Endothelial cell (in vitro differentiated cells): ENCODE measurements around the gene FRMD1. TPM values are rescaled to one million over a fixed set of nuclear protein-coding genes. Genes with fewer than 3 reads are reported as not detected.

Source experiments
- DNase-seq: peaks from one replicate; pipeline ENCODE4 v3.0.0; 2021; ENCODE audit warnings: low spot score
- H3K27ac Mint-ChIP-seq: one replicate; pipeline ENCODE4 v1.8.0; 2021; ENCODE audit warnings: mixed read lengths, inconsistent platforms; ENCODE audit not compliant: unreplicated experiment
- H3K27me3 Mint-ChIP-seq: one replicate; pipeline ENCODE4 v1.8.0; 2021; ENCODE audit warnings: mild to moderate bottlenecking, moderate library complexity, mixed read lengths, inconsistent platforms; ENCODE audit not compliant: unreplicated experiment
- H3K36me3 Mint-ChIP-seq: one replicate; pipeline ENCODE4 v1.8.0; 2021; ENCODE audit warnings: mild to moderate bottlenecking, low read depth, mixed read lengths, inconsistent platforms; ENCODE audit not compliant: unreplicated experiment
- H3K4me1 Mint-ChIP-seq: one replicate; pipeline ENCODE4 v1.8.0; 2021; ENCODE audit warnings: mild to moderate bottlenecking, mixed read lengths, inconsistent platforms; ENCODE audit not compliant: unreplicated experiment
- H3K4me3 Mint-ChIP-seq: one replicate; pipeline ENCODE4 v1.8.0; 2021; ENCODE audit warnings: mild to moderate bottlenecking, mixed read lengths, inconsistent platforms; ENCODE audit not compliant: unreplicated experiment
- H3K9me3 Mint-ChIP-seq: one replicate; pipeline ENCODE4 v1.8.0; 2021; ENCODE audit warnings: mixed read lengths, inconsistent platforms; ENCODE audit not compliant: unreplicated experiment
- total RNA-seq: library from RNA; stranded (reverse); fragmentation: NEBNext Ultra II Directional; extraction: Animal tissue kit (Norgen Biotek cat#: 25700); gene quantifications from one replicate; pipeline ENCODE4 v1.2.1, GENCODE V29; 2021; ENCODE audit not compliant: unreplicated experiment
- TF ChIP-seq, protein P1 (sequence below): fragments of 200-600 bp; sonication (generic); IDR thresholded peaks from one replicate; pipeline ENCODE4 v1.5.0; 2021; ENCODE audit warnings: antibody characterized with exemption; ENCODE audit not compliant: unreplicated experiment

FRMD1 gene
- total RNA-seq, 1 donor from 2014 or later = 0.05 TPM

GRCh38 chr6:168040856-168041496 is 38.0 kb downstream of the FRMD1 start:
- no peak for DNase-seq
- Mint-ChIP-seq H3K27me3 (no peaks in the 10 kb centered on the region), H3K36me3 (peaks cover 24% of the 10 kb centered on the region), H3K9me3 (peaks cover 20% of the 10 kb centered on the region), H3K4me3 (no peak overlapping the region), H3K4me1 (peaks cover 7% of the 10 kb centered on the region), H3K27ac (no peak overlapping the region)
- TF ChIP-seq, protein P1, sequence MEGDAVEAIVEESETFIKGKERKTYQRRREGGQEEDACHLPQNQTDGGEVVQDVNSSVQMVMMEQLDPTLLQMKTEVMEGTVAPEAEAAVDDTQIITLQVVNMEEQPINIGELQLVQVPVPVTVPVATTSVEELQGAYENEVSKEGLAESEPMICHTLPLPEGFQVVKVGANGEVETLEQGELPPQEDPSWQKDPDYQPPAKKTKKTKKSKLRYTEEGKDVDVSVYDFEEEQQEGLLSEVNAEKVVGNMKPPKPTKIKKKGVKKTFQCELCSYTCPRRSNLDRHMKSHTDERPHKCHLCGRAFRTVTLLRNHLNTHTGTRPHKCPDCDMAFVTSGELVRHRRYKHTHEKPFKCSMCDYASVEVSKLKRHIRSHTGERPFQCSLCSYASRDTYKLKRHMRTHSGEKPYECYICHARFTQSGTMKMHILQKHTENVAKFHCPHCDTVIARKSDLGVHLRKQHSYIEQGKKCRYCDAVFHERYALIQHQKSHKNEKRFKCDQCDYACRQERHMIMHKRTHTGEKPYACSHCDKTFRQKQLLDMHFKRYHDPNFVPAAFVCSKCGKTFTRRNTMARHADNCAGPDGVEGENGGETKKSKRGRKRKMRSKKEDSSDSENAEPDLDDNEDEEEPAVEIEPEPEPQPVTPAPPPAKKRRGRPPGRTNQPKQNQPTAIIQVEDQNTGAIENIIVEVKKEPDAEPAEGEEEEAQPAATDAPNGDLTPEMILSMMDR = no peak

DNA sequence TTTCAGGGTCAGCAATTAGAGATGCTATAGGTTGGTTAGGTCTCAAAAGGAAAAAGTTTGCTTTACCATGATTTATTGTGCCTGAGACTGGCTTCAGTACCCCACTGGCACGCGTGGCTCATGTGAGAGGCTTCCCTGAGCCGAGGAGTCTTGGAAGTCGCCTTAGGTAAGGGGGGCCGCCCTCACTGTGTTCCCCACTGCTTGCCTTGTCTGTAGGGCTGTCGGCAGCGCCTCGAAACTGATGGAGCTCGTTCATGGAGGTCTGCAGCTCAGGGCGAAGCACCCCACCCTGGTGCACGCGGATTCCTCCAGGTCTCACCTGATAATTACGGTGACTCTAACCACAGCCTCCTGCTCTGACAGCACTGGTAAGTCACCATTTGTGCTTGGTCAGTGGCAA is 39.2 kb downstream of the FRMD1 start:
- no peak for DNase-seq
- TF ChIP-seq, protein P1 = no peak
- Mint-ChIP-seq H3K4me1 (peaks cover 8% of the 10 kb centered on the region), H3K36me3 (peaks cover 25% of the 10 kb centered on the region), H3K4me3 (no peak overlapping the region), H3K9me3 (peaks cover 22% of the 10 kb centered on the region), H3K27me3 (no peaks in the 10 kb centered on the region), H3K27ac (no peak overlapping the region)

GRCh38 chr6:168039301-168039700 is 39.7 kb downstream of the FRMD1 start:
- peaks cover 8% of the 10 kb centered on the region for H3K4me1 Mint-ChIP-seq
- no peak overlapping the region for H3K27ac Mint-ChIP-seq
- TF ChIP-seq, protein P1 = no peak
- no peak for DNase-seq
- H3K9me3 Mint-ChIP-seq = peaks cover 22% of the 10 kb centered on the region
- no peaks in the 10 kb centered on the region for H3K27me3 Mint-ChIP-seq
- H3K36me3 Mint-ChIP-seq = peaks cover 25% of the 10 kb centered on the region
- H3K4me3 Mint-ChIP-seq = no peak overlapping the region

GRCh38 chr6:168038576-168039140 is 40.4 kb downstream of the FRMD1 start:
- Mint-ChIP-seq H3K36me3 (peaks cover 25% of the 10 kb centered on the region), H3K27ac (no peak overlapping the region), H3K4me3 (no peak overlapping the region), H3K4me1 (peaks cover 8% of the 10 kb centered on the region), H3K9me3 (peaks cover 22% of the 10 kb centered on the region), H3K27me3 (peaks cover 1% of the 10 kb centered on the region)
- TF ChIP-seq, protein P1 = no peak
- no peak for DNase-seq

DNA sequence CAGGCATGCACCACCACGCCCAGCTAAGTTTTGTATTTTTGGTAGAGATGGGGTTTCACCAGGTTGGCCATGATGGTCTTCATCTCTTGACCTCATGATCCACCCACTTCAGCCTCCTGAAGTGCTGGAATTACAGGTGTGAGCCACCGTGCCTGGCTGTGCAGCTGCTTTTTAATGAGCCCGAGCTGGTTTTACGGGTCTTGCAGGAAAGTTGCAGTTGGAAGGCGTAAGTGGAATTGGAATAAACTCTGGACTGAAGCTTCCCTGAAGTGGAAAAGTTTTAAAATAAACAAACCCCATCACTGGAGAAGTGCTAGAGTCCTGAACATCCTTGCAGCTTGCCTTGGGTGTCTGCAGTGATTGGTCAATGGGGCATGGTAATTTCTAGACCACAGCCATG is 41.2 kb downstream of the FRMD1 start:
- DNase-seq = no peak
- peaks cover 5% of the 10 kb centered on the region for H3K27me3 Mint-ChIP-seq
- H3K4me1 Mint-ChIP-seq = peaks cover 8% of the 10 kb centered on the region
- no peak overlapping the region for H3K4me3 Mint-ChIP-seq
- TF ChIP-seq, protein P1 = no peak
- no peak overlapping the region for H3K27ac Mint-ChIP-seq
- peaks cover 25% of the 10 kb centered on the region for H3K36me3 Mint-ChIP-seq
- H3K9me3 Mint-ChIP-seq = peaks cover 22% of the 10 kb centered on the region
